ENCODE results near the gene CCDC33.

DNA sequence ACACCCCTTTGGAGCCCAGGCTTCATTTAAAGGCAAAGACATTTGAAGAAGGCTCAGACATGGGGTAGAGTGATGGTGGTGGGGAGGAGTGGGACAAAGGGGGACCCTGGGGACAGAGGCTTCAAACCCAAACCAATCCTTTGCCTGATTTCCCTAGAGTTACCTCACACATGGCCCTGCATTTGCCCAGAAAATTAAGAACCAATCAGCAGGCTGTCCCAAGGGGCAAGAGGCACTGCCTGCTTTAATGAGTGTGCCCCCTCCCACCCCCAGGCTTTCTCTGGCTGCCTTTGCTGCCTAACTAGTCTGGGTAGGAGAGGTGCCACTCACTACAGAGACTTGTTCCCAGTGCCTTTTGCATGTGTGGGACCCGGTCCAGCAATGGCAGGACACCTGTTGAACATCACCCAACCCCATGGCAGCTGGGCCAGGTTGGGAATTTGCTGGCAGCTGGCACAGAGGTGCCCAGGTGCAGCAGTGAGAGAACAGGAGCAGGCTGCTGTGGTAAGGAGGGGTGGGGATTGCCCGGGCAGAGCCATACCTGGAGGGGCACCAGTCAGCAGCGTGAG is 38.4 kb downstream of the CCDC33 start:
- TF ChIP-seq, protein P1, sequence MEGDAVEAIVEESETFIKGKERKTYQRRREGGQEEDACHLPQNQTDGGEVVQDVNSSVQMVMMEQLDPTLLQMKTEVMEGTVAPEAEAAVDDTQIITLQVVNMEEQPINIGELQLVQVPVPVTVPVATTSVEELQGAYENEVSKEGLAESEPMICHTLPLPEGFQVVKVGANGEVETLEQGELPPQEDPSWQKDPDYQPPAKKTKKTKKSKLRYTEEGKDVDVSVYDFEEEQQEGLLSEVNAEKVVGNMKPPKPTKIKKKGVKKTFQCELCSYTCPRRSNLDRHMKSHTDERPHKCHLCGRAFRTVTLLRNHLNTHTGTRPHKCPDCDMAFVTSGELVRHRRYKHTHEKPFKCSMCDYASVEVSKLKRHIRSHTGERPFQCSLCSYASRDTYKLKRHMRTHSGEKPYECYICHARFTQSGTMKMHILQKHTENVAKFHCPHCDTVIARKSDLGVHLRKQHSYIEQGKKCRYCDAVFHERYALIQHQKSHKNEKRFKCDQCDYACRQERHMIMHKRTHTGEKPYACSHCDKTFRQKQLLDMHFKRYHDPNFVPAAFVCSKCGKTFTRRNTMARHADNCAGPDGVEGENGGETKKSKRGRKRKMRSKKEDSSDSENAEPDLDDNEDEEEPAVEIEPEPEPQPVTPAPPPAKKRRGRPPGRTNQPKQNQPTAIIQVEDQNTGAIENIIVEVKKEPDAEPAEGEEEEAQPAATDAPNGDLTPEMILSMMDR (IDR thresholded peaks at IDR 0.05): no peak
- no peak for TF ChIP-seq POLR2A (IDR thresholded peaks at IDR 0.05)
